ENCODE data around the gene CACHD1.
A peak's percentile ranks its signal among the peaks of the same experiment; 100 is the strongest.

DNA sequence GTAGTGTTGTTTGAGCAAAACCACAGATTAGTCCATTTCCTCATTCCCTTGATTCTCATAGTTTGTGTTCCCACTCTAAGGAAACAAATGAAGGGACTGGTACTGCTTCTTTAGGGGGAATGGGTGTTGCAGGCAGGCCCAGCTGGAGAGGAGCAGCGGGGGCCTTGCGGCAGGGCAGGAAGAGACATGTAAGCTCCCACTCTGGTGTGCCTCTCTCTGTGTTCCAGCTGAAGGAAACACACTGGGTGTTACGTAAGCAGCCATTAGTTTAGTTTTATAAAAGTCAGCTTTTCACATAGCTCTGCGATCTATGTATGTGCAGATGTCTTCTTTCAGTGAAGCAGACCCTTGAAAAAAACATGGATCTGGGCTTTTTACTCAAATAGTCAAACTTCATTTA is 99.5 kb downstream of the CACHD1 start:
- TF ChIP-seq, protein P1, sequence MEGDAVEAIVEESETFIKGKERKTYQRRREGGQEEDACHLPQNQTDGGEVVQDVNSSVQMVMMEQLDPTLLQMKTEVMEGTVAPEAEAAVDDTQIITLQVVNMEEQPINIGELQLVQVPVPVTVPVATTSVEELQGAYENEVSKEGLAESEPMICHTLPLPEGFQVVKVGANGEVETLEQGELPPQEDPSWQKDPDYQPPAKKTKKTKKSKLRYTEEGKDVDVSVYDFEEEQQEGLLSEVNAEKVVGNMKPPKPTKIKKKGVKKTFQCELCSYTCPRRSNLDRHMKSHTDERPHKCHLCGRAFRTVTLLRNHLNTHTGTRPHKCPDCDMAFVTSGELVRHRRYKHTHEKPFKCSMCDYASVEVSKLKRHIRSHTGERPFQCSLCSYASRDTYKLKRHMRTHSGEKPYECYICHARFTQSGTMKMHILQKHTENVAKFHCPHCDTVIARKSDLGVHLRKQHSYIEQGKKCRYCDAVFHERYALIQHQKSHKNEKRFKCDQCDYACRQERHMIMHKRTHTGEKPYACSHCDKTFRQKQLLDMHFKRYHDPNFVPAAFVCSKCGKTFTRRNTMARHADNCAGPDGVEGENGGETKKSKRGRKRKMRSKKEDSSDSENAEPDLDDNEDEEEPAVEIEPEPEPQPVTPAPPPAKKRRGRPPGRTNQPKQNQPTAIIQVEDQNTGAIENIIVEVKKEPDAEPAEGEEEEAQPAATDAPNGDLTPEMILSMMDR (IDR thresholded peaks at IDR 0.05; ENCODE audit: insufficient read depth, low read length) = no peak
- TF ChIP-seq POLR2AphosphoS5 (IDR thresholded peaks at IDR 0.05; ENCODE audit: low read depth) (no peak), GABPA (IDR thresholded peaks at IDR 0.05; ENCODE audit: low read depth) (no peak), SPI1 (IDR thresholded peaks at IDR 0.05; ENCODE audit: borderline replicate concordance, low read depth) (peak; percentile 46; the same call in 1 of the 2 replicates)
- TF ChIP-seq, protein P2, sequence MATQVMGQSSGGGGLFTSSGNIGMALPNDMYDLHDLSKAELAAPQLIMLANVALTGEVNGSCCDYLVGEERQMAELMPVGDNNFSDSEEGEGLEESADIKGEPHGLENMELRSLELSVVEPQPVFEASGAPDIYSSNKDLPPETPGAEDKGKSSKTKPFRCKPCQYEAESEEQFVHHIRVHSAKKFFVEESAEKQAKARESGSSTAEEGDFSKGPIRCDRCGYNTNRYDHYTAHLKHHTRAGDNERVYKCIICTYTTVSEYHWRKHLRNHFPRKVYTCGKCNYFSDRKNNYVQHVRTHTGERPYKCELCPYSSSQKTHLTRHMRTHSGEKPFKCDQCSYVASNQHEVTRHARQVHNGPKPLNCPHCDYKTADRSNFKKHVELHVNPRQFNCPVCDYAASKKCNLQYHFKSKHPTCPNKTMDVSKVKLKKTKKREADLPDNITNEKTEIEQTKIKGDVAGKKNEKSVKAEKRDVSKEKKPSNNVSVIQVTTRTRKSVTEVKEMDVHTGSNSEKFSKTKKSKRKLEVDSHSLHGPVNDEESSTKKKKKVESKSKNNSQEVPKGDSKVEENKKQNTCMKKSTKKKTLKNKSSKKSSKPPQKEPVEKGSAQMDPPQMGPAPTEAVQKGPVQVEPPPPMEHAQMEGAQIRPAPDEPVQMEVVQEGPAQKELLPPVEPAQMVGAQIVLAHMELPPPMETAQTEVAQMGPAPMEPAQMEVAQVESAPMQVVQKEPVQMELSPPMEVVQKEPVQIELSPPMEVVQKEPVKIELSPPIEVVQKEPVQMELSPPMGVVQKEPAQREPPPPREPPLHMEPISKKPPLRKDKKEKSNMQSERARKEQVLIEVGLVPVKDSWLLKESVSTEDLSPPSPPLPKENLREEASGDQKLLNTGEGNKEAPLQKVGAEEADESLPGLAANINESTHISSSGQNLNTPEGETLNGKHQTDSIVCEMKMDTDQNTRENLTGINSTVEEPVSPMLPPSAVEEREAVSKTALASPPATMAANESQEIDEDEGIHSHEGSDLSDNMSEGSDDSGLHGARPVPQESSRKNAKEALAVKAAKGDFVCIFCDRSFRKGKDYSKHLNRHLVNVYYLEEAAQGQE (IDR thresholded peaks at IDR 0.05; ENCODE audit: insufficient replicate concordance, low read depth) = no peak

Measured in HL-60 (cell line).